ENCODE data around the gene PGA5. TPM values are rescaled to one million over a fixed set of nuclear protein-coding genes. Genes with fewer than 3 reads are reported as not detected.
"Not testable (repeated sequence)": the region's sequence is repeated elsewhere in the genome, so short reads cannot be mapped to it uniquely, and the experiment has no call there.

PGA5 gene
- total RNA-seq, 1 experiment from 2014 or later, result 0.33 TPM

DNA sequence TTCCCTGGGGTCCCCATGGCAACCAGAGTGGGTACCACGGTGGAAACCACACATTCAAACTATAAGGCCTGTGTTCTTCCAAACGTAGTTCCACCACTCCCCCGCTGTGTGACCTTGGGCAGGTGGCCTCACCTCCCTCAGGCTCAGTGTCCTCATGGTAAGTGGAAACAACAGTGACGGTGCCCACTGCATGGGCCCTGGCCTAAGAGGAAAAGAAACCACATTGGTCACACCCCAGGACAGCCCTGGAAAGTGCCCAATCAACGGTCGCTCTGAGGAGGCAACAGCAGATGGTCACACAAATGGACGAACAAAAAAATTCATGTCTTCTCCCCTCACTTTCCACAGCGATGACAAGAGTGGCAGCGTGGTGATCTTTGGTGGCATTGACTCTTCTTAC is 7.1 kb downstream of the PGA5 start:
- not testable (repeated sequence) for H3K27me3 Mint-ChIP-seq (ENCODE audit: low read depth); H4K5ac ChIP-seq (ENCODE audit: insufficient read length, low read depth, low read length); H3K4me1 ChIP-seq (ENCODE audit: insufficient read depth, low read length); H4K20me1 ChIP-seq (ENCODE audit: control insufficient read depth, insufficient read depth, insufficient read length); H3K23me2 ChIP-seq (ENCODE audit: insufficient read length, low read depth, low read length, poor library complexity, severe bottlenecking); H2BK12ac ChIP-seq (ENCODE audit: insufficient read length, low read depth, low read length); H3K79me1 ChIP-seq (ENCODE audit: insufficient read depth, low read depth, low read length, poor library complexity, severe bottlenecking); H3K4ac ChIP-seq (ENCODE audit: low read depth, low read length); H3K14ac ChIP-seq (ENCODE audit: insufficient read depth, low read length); H2BK5ac ChIP-seq (ENCODE audit: insufficient read length, low read length); H2AFZ ChIP-seq (ENCODE audit: low read length); H3K4me2 ChIP-seq (ENCODE audit: insufficient read depth, insufficient read length, low read length); H3K56ac ChIP-seq (ENCODE audit: insufficient read length, low read depth, low read length); H3K27ac ChIP-seq (ENCODE audit: insufficient read length, low read depth, low read length); H3K23ac ChIP-seq (ENCODE audit: insufficient read length, low read depth, low read length); H3K9me3 ChIP-seq (ENCODE audit: control insufficient read depth, low read depth, low read length); H4K91ac ChIP-seq (ENCODE audit: insufficient read length, low read depth, low read length); H3K18ac ChIP-seq (ENCODE audit: insufficient read length, low read depth, low read length); H3K27ac Mint-ChIP-seq; H3K36me3 Mint-ChIP-seq (ENCODE audit: insufficient read depth in 1 of 3, low read depth in 3 of 3); H4K8ac ChIP-seq (replicated peaks; ENCODE audit: insufficient read length, low read depth, low read length); H3K9me3 Mint-ChIP-seq; H2BK20ac ChIP-seq (ENCODE audit: low read depth, low read length, poor library complexity, severe bottlenecking); H2AK5ac ChIP-seq (ENCODE audit: insufficient read length, low read length); H3T11ph ChIP-seq (ENCODE audit: low read length); DNase-seq; H2BK15ac ChIP-seq (ENCODE audit: low read depth, low read length); H3K79me2 ChIP-seq (ENCODE audit: insufficient read depth, low read length); H3K9ac ChIP-seq (ENCODE audit: extremely low read depth, insufficient read length, low read length); H3K4me1 Mint-ChIP-seq; H2BK120ac ChIP-seq (ENCODE audit: low read depth, low read length, poor library complexity, severe bottlenecking); H3K4me3 Mint-ChIP-seq; H3K27me3 ChIP-seq (ENCODE audit: insufficient read depth, low read length)
- no CpG with 5 or more reads among the region's 9 CpGs for WGBS (ENCODE audit: extremely low coverage, insufficient read length, low lambda C conversion rate)

GRCh38 chr11:61249201-61249600 is 8.2 kb downstream of the PGA5 start:
- not testable (repeated sequence) for H3K23me2 ChIP-seq (ENCODE audit: insufficient read length, low read depth, low read length, poor library complexity, severe bottlenecking); H3K27ac ChIP-seq (ENCODE audit: insufficient read length, low read depth, low read length); H3K36me3 Mint-ChIP-seq (ENCODE audit: insufficient read depth in 1 of 3, low read depth in 3 of 3); H2BK15ac ChIP-seq (ENCODE audit: low read depth, low read length); H3K4ac ChIP-seq (ENCODE audit: low read depth, low read length); H3K27ac Mint-ChIP-seq; H3K4me1 ChIP-seq (ENCODE audit: insufficient read depth, low read length); H3K4me2 ChIP-seq (ENCODE audit: insufficient read depth, insufficient read length, low read length); H2BK5ac ChIP-seq (ENCODE audit: insufficient read length, low read length); H3K18ac ChIP-seq (ENCODE audit: insufficient read length, low read depth, low read length); H2BK20ac ChIP-seq (ENCODE audit: low read depth, low read length, poor library complexity, severe bottlenecking); H3K79me2 ChIP-seq (ENCODE audit: insufficient read depth, low read length); H3K9ac ChIP-seq (ENCODE audit: extremely low read depth, insufficient read length, low read length); H4K91ac ChIP-seq (ENCODE audit: insufficient read length, low read depth, low read length); H3K9me3 Mint-ChIP-seq; H3K9me3 ChIP-seq (ENCODE audit: control insufficient read depth, low read depth, low read length); H3K4me1 Mint-ChIP-seq; H3K4me3 Mint-ChIP-seq; DNase-seq; H3K79me1 ChIP-seq (ENCODE audit: insufficient read depth, low read depth, low read length, poor library complexity, severe bottlenecking); H2BK12ac ChIP-seq (ENCODE audit: insufficient read length, low read depth, low read length); H4K20me1 ChIP-seq (ENCODE audit: control insufficient read depth, insufficient read depth, insufficient read length); H3K56ac ChIP-seq (ENCODE audit: insufficient read length, low read depth, low read length); H3T11ph ChIP-seq (ENCODE audit: low read length); H3K27me3 Mint-ChIP-seq (ENCODE audit: low read depth); H2BK120ac ChIP-seq (ENCODE audit: low read depth, low read length, poor library complexity, severe bottlenecking); H4K8ac ChIP-seq (replicated peaks; ENCODE audit: insufficient read length, low read depth, low read length); H2AFZ ChIP-seq (ENCODE audit: low read length); H3K14ac ChIP-seq (ENCODE audit: insufficient read depth, low read length); H3K23ac ChIP-seq (ENCODE audit: insufficient read length, low read depth, low read length); H4K5ac ChIP-seq (ENCODE audit: insufficient read length, low read depth, low read length); H2AK5ac ChIP-seq (ENCODE audit: insufficient read length, low read length); H3K27me3 ChIP-seq (ENCODE audit: insufficient read depth, low read length)
- WGBS (ENCODE audit: extremely low coverage, insufficient read length, low lambda C conversion rate), result no CpG with 5 or more reads among the region's 8 CpGs
